WI38 (cell line): ENCODE measurements around the gene VPS13A.

ENCODE experiments used
- H3K4me3 ChIP-seq: 2 replicates; pipeline ENCODE4 v1.5.1; 2011; ENCODE audit warnings: low read depth, mild to moderate bottlenecking, control low read depth, low read length
- TF ChIP-seq, protein P1 (sequence below): IDR thresholded peaks from 2 replicates; pipeline ENCODE4 v1.5.1; 2012; ENCODE audit warnings: low read depth, mild to moderate bottlenecking, control low read depth, low read length

VPS13A gene

DNA sequence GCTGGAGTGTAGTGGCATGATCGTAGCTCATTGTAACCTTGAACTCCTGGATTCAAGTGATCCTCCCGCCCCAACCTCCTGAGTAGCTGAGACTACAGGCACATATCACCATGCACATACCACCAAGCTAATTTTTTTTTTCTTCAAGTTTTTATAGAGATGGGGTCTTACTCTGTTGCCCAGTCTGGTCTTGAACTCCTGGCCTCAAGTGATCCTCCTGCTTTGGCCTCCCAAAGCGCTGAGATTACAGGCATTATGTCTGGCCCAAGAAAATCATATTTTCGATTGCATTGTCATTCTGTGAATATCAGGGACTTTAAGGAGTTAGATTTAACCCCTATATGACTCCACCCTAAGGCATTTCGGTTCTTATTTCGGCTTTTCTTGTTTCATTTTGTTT is 116.6 kb downstream of the VPS13A start:
- no peak overlapping the region for H3K4me3 ChIP-seq
- TF ChIP-seq, protein P1, sequence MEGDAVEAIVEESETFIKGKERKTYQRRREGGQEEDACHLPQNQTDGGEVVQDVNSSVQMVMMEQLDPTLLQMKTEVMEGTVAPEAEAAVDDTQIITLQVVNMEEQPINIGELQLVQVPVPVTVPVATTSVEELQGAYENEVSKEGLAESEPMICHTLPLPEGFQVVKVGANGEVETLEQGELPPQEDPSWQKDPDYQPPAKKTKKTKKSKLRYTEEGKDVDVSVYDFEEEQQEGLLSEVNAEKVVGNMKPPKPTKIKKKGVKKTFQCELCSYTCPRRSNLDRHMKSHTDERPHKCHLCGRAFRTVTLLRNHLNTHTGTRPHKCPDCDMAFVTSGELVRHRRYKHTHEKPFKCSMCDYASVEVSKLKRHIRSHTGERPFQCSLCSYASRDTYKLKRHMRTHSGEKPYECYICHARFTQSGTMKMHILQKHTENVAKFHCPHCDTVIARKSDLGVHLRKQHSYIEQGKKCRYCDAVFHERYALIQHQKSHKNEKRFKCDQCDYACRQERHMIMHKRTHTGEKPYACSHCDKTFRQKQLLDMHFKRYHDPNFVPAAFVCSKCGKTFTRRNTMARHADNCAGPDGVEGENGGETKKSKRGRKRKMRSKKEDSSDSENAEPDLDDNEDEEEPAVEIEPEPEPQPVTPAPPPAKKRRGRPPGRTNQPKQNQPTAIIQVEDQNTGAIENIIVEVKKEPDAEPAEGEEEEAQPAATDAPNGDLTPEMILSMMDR: no peak

DNA sequence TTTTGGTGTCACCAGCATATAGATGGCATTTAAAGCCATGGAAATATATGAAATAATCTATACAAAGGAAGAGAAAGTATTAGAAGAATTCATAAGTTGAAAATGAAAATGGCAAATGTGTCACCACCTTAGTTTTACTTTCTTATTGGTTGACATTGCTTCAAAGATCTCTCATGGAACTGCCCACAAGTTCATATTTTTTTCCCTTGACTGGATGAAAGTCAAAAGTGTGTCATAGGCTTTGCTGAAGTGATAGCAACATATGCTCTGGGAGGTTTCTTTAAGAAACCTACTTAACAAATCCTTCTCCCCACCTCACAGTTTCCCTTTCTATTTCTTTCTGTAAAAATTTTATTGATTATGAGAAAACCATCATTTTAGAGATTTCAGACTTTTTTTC is 127.2 kb downstream of the VPS13A start:
- TF ChIP-seq, protein P1: no peak
- no peak overlapping the region for H3K4me3 ChIP-seq

DNA sequence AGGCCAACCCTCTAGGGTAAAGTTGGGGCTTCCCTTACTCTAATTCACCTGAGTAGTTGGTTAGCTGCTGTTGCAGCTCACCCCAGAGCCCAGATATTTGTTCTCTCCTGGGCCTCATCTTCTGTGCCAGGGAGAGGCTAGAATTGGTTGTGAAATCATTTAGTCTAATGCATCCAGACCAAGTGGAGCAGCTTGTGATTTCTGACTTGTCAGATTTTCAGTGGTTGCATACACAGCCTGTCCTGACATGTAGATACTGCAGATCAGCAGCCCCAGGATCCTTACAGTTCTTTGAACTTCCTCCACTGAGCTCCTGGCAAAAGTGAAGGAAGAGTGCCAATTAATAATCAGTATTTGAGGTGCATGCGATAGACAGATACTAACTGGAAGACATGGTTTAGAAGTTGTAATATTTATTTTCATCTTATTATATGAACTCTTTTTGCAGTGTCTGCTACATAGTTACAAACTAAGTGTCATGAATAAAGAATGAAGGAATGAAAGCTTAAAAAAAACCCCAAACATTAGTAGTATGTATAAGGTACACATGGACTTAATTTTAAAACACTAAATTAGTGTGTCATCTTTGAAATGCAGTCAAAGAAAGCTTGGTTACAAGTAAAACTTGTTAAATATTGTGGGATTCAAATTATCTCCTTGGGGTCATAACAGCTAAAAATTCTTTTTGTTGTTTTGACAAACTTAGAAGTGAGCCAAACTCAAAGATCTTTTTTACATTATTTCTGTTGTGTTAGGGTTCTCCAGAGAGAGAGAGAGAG is 128.5 kb downstream of the VPS13A start:
- TF ChIP-seq, protein P1: no peak
- H3K4me3 ChIP-seq: no peak overlapping the region

DNA sequence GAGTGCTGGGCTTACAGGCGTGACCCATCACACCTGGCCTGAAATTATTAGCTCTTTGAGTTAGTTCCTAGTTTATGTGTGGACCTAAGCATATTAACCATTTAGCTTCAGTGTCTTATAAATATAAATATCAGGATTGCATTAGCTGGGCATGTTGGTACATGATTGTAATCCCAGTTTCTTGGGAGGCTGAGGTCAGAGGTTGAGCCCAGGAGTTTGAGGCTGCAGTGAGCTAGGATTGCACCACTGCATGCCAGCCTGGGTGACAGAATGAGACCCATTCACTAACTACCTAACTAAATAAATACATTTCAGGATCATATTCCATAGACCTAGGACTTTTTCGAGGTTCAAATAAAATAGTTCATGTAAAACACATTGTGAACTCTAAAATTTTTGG is 129.8 kb downstream of the VPS13A start:
- TF ChIP-seq, protein P1: no peak
- no peak overlapping the region for H3K4me3 ChIP-seq

DNA sequence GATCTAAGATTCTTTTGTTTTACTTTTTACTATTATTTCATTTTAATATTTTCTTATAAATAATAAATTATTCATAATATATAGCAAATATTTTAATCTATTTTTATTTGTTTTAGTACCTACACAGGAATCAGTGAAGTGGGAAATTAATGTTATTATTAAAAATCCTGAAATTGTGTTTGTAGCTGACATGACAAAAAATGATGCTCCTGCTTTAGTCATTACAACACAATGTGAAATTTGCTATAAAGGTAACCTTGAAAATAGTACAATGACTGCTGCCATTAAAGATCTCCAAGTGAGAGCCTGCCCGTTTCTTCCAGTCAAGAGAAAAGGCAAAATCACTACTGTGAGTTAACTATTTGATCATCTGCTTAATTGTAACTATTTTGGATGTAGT is 138.7 kb downstream of the VPS13A start:
- no peak overlapping the region for H3K4me3 ChIP-seq
- TF ChIP-seq, protein P1: no peak

DNA sequence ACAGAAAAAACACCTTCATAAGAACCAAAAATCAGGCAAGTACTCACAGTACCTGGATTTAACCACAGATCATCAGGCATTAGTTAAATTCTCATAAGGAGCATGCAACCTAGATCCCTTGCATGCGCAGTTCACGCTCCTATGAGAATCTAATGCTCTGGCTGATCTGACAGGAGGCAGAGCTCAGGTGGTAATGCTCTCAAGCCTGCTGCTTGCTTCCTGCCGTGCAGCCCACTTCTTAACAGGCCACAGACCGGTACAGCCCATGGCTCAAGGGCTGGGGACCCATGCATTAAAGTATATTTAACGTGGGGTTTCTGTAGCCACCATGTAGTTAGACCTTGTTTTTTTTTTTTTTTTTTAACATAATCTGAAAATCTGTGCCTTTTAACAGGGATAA is 147.7 kb downstream of the VPS13A start:
- no peak overlapping the region for H3K4me3 ChIP-seq

DNA sequence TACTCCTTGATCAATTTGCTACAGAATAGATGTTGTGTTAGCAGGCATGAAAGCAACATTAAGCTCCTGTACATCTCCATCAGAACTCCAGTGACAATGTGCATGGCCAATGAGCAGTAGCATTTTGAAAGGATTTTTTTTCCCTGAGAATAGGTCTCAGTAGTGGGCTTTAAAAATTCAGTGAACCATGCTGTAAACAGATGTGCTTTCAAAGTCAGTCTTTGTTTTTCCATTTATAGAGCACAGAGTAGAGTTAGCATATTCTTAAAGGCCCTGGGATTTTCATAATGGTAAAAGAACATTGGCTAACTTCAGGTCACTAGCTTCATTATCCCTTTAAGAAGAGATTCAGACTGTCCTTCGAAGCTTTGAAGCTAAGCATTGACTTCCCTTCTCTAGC is 150.8 kb downstream of the VPS13A start:
- TF ChIP-seq, protein P1: no peak
- H3K4me3 ChIP-seq: no peak overlapping the region

More for the DNA sequence above, 147.7 kb downstream of the VPS13A start:
- TF ChIP-seq, protein P1: no peak
